HuH-7.5 (cell line): ENCODE measurements around the gene EMSY.
A peak's percentile ranks its signal among the peaks of the same experiment; 100 is the strongest.

Experiments
- DNase-seq: peaks from one replicate; pipeline ENCODE4 v3.0.0; 2011; ENCODE audit warnings: low spot score

Gene EMSY

DNA sequence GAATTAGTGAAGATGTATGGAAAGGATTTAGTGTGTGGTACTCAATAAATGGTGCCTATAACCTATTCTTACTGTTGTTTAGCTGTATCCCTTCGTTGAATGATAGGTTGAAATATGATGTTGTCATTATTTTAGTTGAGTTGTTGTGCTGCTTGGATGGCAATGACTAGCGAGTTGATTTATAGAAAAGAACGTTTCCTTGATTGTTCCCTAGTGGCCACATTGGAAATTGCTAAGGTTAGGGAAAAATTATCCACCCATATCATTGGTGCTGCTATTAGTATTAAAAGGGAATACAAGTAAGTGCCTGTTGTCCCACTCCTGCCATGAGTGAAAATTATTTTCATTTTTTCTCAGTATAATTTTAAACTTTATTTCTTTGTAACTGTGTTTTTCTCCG lies 14.5 kb downstream of the EMSY start:
- DNase-seq: no peak

- no peak for DNase-seq
These were observed 15.0 kb downstream of the EMSY start for GRCh38 chr11:76459846-76460245.

GRCh38 chr11:76462317-76462716 lies 17.5 kb downstream of the EMSY start:
- DNase-seq: no peak

DNA sequence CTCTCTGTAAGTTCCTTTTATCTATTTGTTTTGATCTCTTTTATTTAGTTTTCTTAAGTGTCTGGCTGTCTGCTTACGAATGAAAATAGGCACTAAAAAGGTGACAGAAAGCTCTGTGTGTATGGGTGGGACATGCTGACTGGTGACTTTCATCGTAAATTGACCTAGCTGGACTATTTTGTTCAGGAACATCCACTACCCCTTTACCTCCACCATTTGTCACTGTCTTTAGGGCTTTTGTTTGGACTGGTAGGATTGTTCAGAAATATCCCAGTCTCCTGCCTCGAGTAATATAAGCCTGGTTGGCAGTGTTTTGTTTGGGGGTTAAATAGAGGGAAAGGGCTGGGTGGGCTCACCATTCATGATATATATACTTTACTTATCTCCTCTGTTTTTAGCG lies 20.9 kb downstream of the EMSY start:
- no peak for DNase-seq

DNA sequence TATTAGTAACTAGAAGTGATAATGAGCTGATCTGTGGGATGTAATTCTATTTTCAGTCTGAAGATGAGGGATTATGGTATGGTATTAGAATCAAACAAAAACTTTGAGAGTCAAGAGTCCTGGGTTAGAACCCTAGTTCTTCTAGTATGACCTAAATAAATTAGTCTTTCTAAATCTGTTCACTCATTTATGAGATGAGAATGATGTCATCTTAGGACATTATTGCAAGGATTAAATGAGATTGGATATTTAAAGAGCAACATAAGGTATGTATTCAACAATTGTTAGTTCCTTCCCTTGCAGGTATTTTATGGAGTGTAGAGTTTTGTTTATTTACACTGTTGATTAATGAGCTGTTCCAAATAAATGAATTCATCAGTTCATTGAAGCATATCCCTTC lies 21.8 kb downstream of the EMSY start:
- DNase-seq: no peak

DNA sequence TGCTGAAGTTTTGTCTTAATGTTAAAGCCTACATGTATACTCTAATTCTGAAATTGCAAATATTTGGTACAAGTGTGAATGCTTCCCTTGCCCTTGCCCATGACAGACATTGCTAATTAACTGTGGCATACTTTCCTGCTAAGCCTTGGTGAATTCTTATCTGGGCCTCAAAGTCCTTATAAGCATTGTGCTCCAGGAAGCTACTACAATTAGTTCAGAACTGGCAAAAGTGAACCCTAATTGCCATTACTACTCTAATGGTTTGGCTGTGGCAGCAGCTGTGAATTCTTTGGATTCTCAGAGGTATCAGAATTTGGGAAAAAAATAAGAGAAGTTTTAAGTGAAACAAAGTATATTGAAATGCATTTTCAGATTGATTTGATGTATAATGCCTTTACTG lies 24.3 kb downstream of the EMSY start:
- DNase-seq: no peak

- DNase-seq: no peak
These were observed 26.6 kb downstream of the EMSY start for GRCh38 chr11:76471382-76471781.

GRCh38 chr11:76480241-76480640 lies 35.4 kb downstream of the EMSY start:
- DNase-seq: no peak

GRCh38 chr11:76491644-76492043 lies 46.8 kb downstream of the EMSY start:
- peak; percentile 8 for DNase-seq

DNA sequence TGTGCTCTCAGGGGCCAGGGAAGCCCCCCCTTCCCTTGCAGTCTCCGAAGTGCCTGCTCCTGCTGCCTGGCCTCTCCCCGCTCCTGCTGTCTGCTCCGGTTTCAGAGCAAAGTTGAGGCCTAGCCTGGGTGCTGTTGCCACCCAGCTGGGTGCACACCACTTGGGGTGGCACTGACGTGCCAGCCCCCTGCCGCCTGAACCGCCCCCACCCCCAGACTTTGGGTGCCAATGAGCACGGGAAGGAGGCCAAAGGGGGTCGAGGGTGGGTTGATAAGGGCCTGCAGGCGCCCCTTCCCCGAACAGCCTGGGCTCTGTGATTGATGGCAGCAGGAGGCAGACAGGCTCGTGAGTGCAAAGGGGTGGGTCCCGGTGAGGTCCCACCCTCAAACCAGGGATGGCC lies 48.2 kb downstream of the EMSY start:
- no peak for DNase-seq

GRCh38 chr11:76493626-76494539 lies 49.1 kb downstream of the EMSY start:
- DNase-seq: no peak

- DNase-seq: no peak
These were observed 50.2 kb downstream of the EMSY start for GRCh38 chr11:76495019-76495418.

DNA sequence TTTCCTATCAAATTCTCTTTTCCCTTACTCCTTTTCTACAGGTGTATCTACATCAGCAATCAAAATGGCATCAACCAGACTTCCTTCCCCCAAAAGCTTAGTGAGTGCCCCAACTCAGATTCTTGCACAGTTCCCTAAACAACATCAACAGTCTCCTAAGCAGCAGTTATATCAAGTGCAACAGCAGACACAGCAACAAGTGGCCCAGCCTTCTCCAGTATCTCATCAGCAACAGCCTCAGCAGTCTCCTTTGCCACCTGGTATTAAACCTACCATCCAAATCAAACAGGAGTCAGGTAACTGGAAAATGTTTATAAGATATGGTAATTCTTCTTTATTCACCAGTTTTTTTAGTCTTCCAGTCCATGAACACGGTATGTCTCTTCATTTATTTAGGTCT lies 51.4 kb downstream of the EMSY start:
- no peak for DNase-seq

GRCh38 chr11:76501526-76502202 lies 56.8 kb downstream of the EMSY start:
- no peak for DNase-seq

DNA sequence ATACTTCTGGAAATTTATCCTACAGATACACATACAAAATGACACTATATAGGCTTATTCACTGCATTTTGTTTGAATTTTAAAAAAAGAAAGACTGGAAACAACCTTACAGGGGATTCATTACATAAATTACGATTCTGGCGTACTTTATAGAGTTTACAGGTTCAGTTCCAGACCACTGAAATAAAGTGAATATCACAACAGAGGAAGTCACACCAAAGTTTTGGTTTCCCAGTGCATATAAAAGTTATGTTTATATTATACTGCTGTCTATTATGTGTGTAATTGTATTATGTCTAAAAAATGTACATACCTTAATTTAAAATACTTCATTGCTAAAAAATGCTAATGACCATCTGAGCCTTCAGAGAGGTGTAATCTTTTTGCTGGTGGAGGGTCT lies 62.0 kb downstream of the EMSY start:
- DNase-seq: no peak

DNA sequence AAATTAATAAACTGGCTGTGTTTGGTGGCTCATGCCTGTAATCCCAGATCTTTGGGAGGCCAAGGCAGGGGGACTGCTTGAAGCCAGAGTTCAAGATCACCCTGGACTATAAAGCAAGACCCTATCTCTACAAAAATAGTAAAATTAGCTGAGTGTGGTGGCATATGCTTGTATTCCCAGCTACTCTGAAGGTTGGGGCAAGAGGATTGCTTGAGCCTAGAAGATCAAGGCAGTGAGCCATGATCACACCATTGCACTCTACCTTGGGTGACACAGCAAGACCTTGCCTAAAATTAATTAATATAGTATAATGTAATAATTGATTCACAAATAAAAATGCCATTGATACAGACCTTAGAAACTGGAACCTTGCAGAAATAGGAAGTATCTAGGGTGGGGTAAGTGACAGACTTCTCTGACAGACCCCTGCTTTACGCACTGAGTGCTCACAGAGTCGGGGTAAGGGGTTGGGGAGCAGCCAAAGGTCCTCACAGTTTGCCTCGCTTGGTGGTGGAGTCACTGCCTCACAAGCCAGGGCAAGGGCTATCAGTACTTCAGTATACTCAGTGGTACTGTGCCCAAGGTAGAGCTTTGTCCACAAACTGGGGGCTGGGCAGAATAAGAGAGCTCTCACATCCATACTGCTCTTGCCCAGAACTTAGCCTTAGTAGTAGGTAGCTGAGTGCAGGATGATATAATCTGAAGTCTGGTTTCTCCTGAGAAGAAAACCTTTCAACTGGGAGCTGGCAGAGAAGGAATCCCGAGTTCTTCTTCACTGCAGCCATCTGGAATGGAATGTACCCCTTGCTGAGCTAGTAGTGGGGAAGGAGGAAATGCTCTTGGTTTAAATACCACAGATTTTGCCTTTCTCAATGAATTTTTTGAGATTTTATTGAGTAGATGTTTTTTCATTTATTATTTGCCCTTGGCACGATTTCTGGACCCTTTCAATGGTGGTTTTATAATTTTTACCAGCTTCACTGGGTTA lies 65.5 kb downstream of the EMSY start:
- no peak for DNase-seq

- no peak for DNase-seq
These were observed 68.2 kb downstream of the EMSY start for GRCh38 chr11:76512851-76513653.

DNA sequence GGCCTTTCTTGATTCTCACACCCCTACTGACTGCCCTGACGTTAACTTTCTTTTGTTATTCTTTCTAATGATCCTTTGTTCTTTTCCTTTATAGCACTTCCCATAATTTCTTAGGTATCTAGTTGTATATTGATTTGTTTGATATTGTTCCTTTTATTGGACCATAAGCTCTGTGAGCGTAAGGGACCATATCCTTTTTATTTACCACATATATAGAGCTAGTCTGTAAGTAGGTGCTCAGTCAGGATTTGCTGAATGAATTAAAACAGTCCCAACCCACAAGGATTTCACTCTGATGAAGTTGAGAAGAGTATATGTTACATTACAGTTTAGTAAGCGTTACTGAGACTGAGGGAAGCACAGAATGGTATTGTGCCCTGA lies 68.8 kb downstream of the EMSY start:
- no peak for DNase-seq

- no peak for DNase-seq
These were observed 70.7 kb downstream of the EMSY start for GRCh38 chr11:76515494-76515893.

DNA sequence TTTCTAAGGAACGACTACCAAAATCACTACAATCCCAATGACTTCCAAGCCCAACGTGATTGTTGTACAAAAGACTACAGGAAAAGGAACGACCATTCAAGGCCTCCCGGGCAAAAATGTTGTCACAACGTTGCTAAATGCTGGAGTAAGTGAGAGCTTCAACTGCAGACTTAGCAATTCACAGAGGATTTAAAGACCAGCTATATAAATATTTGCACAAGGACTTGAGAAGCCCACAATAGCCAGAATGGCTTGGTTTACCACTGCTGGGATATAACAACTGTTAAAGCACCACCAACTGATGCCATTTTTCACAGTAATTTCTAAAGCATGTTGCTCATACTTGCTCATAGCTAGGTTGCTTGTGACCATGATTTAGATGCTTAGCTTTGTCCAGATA lies 78.3 kb downstream of the EMSY start:
- DNase-seq: no peak

DNA sequence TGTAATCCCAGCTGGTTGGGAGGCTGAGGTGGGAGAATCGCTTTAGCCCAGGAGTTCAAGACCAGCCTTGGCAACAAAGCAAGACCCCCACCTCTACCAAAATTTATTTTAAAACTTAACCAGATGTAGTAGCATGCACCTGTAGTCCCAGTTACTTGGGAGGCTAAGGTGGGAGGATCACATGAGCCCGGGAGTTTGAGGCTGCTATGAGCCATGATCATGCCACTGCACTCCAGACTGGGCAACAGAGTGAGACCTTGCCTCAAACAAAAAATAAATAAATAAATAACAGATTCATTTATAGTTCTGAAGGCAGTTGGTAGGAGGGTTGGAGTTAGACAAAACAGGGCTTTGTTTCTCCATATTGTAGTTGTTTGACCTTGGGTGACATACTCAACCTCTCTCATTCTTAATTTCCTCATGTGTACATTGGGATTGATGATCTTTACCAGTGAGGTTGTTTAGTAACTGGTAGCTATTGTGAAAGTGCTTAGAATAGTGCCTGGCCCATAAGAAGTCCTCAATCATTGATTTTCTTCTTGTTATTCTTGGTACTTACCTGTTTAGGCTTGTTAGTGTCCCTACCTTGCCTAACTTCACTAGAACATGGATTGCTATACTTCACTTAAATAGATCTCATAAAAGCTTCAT lies 79.1 kb downstream of the EMSY start:
- no peak for DNase-seq
